HG02588 (cell line): ENCODE data around the gene USP37.

Source experiments
- ATAC-seq: cut with Tn5 transposase; IDR thresholded peaks from one replicate; pipeline ENCODE4 v1.9.1; 2021; ENCODE audit warnings: mild to moderate bottlenecking, moderate library complexity; ENCODE audit not compliant: unreplicated experiment

Gene USP37

GRCh38 chr2:218568190-218569037, at the start of gene USP37, which contains the start of gene CNOT9:
Gene USP37 (minus strand): TSS chr2:218568351. CDS start chr2:218558653, 9,698 bp downstream.
Gene CNOT9 (plus strand): TSS chr2:218568839. CDS start chr2:218568955, 116 bp downstream.
- peak; percentile 80 for ATAC-seq

GRCh38 chr2:218615868-218616315, 47.7 kb upstream of the USP37 start:
- no peak for ATAC-seq

DNA sequence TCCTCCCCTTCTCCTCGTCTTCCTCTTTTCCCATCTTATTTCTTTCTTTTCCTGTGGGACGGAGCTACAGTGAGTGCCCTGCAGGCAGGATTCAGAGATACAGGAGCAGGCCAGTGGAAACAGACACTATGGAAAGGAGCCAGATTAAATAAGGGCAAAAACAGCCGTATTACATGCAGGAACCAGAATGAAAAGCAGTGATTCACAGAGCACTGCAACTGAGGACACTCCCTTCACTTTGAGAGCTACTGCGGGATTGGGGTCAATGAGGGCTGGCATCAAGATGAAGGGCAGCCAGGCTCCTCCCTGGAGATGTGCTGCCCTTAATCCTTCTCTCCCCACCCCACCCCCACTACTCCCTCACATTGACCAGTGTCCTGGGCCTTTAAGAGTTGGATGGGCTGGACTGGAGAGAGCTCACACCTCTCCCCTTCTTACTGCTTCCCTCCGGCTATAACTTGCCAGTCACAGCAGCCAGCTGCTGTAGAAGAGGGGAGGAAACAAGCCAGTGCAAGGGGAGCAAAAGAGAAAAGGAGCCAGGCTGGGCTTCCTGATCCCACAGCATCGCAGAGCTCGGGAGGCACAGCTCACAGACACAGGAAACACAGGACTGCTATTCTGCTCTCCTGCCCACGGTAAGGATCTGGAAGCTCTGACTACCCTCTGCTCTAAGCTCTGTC, 39.4 kb upstream of the USP37 start, which contains the start of gene PLCD4:
PLCD4 (plus strand) TSS at position 464 of the 680 bp plus-strand sequence. CDS start 7,841 bp downstream, outside the sequence.
- ATAC-seq, result no peak

- no peak for ATAC-seq
These were observed 37.3 kb upstream of the USP37 start for GRCh38 chr2:218605432-218605831.

DNA sequence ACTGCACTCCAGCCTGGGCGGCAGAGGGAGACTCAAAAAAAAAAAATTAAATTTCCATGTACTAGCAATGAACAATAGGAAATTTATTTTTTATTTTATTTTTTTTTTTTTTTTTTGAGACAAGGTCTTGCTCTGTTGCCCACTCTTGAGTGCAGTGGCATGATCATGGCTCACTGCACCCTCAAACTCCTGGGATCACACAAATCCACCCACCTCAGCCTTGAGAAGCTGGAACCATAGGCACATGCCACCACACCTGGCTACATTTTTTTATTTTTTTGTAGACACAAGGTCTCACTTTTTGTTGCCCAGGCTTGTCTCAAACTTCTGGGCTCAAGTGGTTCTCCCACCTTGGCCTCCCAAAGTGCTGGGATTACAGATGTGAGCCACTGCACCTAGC, 17.4 kb upstream of the USP37 start:
- ATAC-seq, result no peak

- no peak for ATAC-seq
These were observed 16.1 kb upstream of the USP37 start for GRCh38 chr2:218583983-218584850.

DNA sequence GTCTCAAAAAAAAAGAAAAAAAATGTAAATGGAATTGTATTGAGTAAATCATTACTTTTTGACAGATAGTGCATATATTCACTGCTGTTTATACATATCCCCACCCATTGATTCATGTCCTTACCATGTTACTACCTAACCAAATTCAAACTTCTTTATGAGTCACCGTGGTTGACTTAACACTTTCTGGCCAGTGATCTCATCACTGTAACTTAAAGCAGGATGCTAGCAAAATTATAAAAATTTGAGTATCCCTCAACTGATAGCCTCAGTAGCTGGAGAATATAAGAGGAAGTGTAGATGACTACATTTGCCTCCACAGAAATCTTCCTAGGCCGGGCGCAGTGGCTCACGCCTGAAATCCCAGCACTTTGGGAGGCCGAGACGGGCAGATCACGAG, 13.9 kb upstream of the USP37 start:
- peak; percentile 68 for ATAC-seq

- ATAC-seq, result no peak
These were observed 10.2 kb upstream of the USP37 start for GRCh38 chr2:218578272-218578877.

- ATAC-seq, result no peak
These were observed 9.5 kb upstream of the USP37 start for GRCh38 chr2:218577482-218578220.

DNA sequence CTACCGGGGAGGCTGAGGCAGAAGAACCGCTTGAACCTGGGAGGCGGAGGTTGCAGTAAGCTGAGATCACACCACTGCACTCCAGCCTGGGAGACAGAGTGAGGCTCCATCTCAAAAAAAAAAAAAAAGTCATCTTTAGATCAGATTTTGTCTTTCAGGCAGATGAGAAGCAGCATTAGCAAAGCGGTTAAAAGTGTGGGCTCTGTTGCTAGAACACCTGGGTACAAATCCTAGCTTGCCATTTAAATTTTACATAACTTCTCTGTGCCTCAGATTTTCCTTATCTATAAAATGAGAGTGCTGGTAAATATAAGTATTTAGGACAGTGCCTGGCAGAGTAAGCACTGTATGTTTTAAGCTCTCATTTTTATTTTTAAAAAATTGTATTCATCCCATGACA, 8.7 kb upstream of the USP37 start:
- ATAC-seq, result no peak

DNA sequence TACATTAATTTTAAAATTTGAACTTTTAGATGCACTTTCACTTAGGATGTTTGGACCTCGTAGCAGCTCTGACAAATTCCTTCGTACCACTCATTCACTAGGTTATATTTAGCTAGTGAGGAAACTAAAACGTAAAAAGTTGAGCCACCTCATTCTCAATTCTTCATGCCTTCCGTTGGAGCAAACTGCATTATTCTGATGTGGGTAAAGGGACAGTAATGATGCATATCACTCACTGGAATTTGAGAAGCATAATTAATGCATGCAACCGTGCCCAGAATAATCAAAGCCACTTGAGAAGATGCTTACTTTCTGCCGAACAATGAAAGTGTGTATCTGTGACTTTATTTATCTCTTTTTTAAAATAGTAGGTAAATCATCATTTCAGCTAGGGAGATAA, 2.7 kb upstream of the USP37 start:
- no peak for ATAC-seq

GRCh38 chr2:218569661-218570500, 1.7 kb upstream of the USP37 start:
- no peak for ATAC-seq

GRCh38 chr2:218569038-218569431, 884 bp upstream of the USP37 start:
- peak; percentile 26 for ATAC-seq

DNA sequence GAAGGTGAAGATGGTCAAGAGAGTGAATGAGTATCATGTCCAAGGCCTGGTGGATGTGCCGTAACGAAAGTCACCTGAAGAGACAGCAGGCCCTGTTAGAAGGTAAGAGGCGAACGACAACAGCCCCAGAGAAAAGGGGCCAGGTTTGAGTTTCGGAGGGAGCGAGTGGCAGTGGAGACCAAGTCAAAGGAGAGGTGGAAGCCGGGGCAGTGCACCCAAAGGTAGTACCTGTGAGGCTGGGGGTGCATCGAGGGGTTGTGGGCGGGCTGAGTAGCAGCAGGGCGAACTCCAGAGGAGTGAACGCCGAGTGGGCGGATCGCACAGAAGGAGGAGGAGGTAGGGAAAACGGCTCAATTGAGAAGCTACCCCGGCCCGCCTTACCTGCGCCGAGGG, 358 bp downstream of the USP37 start:
- ATAC-seq, result peak; percentile 33

- no peak for ATAC-seq
These were observed 1.9 kb downstream of the USP37 start for GRCh38 chr2:218566296-218566695.

GRCh38 chr2:218564056-218564455, 4.1 kb downstream of the USP37 start:
- no peak for ATAC-seq

- no peak for ATAC-seq
These were observed 9.2 kb downstream of the USP37 start for GRCh38 chr2:218558986-218559385.

DNA sequence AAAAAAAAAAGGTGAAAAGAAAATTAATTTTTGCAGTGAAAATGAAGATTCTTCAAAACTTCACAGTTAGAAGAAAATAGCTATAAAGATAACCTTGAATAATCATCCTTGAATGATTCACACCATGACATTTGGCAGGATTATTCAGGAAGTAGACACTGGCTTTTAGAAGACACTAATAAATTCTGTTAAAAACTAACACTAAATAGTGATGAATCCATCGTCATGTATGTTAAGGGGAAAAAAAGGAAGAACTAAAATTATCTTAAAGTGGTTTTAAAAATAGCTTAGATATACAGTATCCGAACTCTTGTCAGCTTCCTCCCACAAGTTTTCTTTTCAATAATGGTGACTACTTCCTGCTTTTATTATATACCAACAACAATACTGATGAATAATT, 10.2 kb downstream of the USP37 start:
- ATAC-seq, result no peak

- ATAC-seq, result no peak
These were observed 12.6 kb downstream of the USP37 start for GRCh38 chr2:218555527-218555926.
